Caco-2 (cell line): ENCODE measurements around the gene PRSS38. TPM values are rescaled to one million over a fixed set of nuclear protein-coding genes. Genes with fewer than 3 reads are reported as not detected.

Experiments
- BruUV-seq: library from RNA; stranded (reverse); fragments of 400-500 nt; replicated peaks from 2 replicates; lab custom pipeline; 2021; lab: Mats Ljungman, UMichigan
- CTCF ChIA-PET: fragments of 300-600 bp; sonication (Branson Sonifier 250); formaldehyde crosslinking; loops from one replicate; lab custom pipeline; 2022; ENCODE audit warnings: antibody characterized with exemption; lab: Charles Lee
- POLR2A ChIA-PET: fragments of 300-600 bp; sonication (Branson Sonifier 250); formaldehyde crosslinking; loops from one replicate; lab custom pipeline; 2022; ENCODE audit warnings: antibody characterized with exemption; lab: Charles Lee
- DNase-seq, 2 experiments: peaks; one replicate each; pipeline versions ENCODE4 v3.0.0 to v3.0.0-alpha.2; 2020 to 2022
- H3K27me3 ChIP-seq: replicated peaks from 2 replicates; pipeline ENCODE4 v1.6.0; 2011; ENCODE audit warnings: low read length; ENCODE audit not compliant: control insufficient read depth, insufficient read depth
- H3K36me3 ChIP-seq: 2 replicates; pipeline ENCODE4 v1.5.1; 2011; ENCODE audit warnings: low read length; ENCODE audit not compliant: control insufficient read depth, insufficient read depth
- H3K4me1 ChIP-seq: fragments of 250-450 bp; sonication (Bioruptor Pico); 2 replicates; pipeline ENCODE4 v1.5.1; 2020; ENCODE audit warnings: mild to moderate bottlenecking
- H3K4me3 ChIP-seq: 2 replicates; pipeline ENCODE4 v1.5.1; 2011; ENCODE audit warnings: low read depth, mild to moderate bottlenecking, control low read depth, low read length
- H3K9me3 ChIP-seq: fragments of 250-450 bp; sonication (Bioruptor Pico); 2 replicates; pipeline ENCODE4 v1.5.1; 2020; ENCODE audit warnings: mild to moderate bottlenecking, moderate library complexity
- H3K27ac Mint-ChIP-seq: one replicate; pipeline ENCODE4 v1.8.0; 2022; ENCODE audit warnings: mixed read lengths; ENCODE audit not compliant: unreplicated experiment
- H3K27me3 Mint-ChIP-seq: one replicate; pipeline ENCODE4 v1.8.0; 2022; ENCODE audit warnings: mixed read lengths; ENCODE audit not compliant: insufficient read depth, unreplicated experiment
- H3K36me3 Mint-ChIP-seq: one replicate; pipeline ENCODE4 v1.8.0; 2022; ENCODE audit warnings: mild to moderate bottlenecking, mixed read lengths; ENCODE audit not compliant: insufficient read depth, unreplicated experiment
- H3K4me1 Mint-ChIP-seq: one replicate; pipeline ENCODE4 v1.8.0; 2022; ENCODE audit warnings: low read depth, mixed read lengths; ENCODE audit not compliant: unreplicated experiment
- H3K4me3 Mint-ChIP-seq: one replicate; pipeline ENCODE4 v1.8.0; 2022; ENCODE audit warnings: mild to moderate bottlenecking, moderate library complexity, mixed read lengths; ENCODE audit not compliant: unreplicated experiment
- H3K9me3 Mint-ChIP-seq: one replicate; pipeline ENCODE4 v1.8.0; 2022; ENCODE audit warnings: mixed read lengths; ENCODE audit not compliant: unreplicated experiment
- CTCF ChIP-seq, 2 experiments: fragments of 200-600 bp in 1 of 2; IDR thresholded peaks; 1 replicate in 1 of 2; 2 replicates in 1 of 2; pipeline versions ENCODE4 v1.5.1 to v1.8.0; 2011 to 2022; ENCODE audit warnings: antibody characterized with exemption in 1 of 2, control low read depth in 1 of 2, inconsistent platforms in 1 of 2, low read depth in 1 of 2, low read length in 1 of 2, mild to moderate bottlenecking in 1 of 2, moderate library complexity in 1 of 2; ENCODE audit not compliant: insufficient read depth in 1 of 2, severe bottlenecking in 1 of 2, unreplicated experiment in 1 of 2
- intact Hi-C: fragments of 100-400 bp; cut with micrococcal nuclease; formaldehyde crosslinking; loops from one replicate; pipeline ENCODE4 v1.10.0; 2022; ENCODE audit not compliant: unreplicated experiment
- total RNA-seq: library from RNA; stranded (reverse); gene quantifications from 2 replicates; pipeline ENCODE4 v1.2.3, GENCODE V29; 2022

Gene PRSS38
- total RNA-seq, 1 experiment from 2014 or later = not detected

- TF ChIP-seq CTCF (IDR thresholded peaks at IDR 0.05; ENCODE audit: insufficient read depth in 1 of 2, low read depth in 1 of 2, low read length in 1 of 2, severe bottlenecking in 1 of 2, unreplicated experiment in 1 of 2) = no peak
- no peaks in the 10 kb centered on the region for H3K9me3 Mint-ChIP-seq
- intact Hi-C loops = loop anchor here (5.0 kb wide), 1 partner anchor 105 kb away; no protein-coding TSS in a partner anchor
- Histone ChIP-seq H3K36me3 (no peaks in the 10 kb centered on the region), H3K9me3 (no peaks in the 10 kb centered on the region), H3K27me3 (no peaks in the 10 kb centered on the region), H3K4me3 (peak overlapping the region; percentile 70), H3K4me1 (peaks cover 17% of the 10 kb centered on the region; the same call in 1 of the 2 replicates)
- H3K4me3 Mint-ChIP-seq = peak overlapping the region; percentile 83
- peaks cover 6% of the 10 kb centered on the region for H3K4me1 Mint-ChIP-seq
- BruUV-seq = no TSS peak
- peak overlapping the region; percentile 16 for H3K27ac Mint-ChIP-seq
- peaks cover 6% of the 10 kb centered on the region for H3K27me3 Mint-ChIP-seq
- peak in 1 of 2 experiments; percentile 36 for DNase-seq
- CTCF ChIA-PET = no interaction called here
- POLR2A ChIA-PET = interaction anchor here (0.6 to 1.1 kb wide), 2 partner anchors 25 to 1756 kb away, joined by 3 to 4 read pairs; no protein-coding TSS in a partner anchor
- no peaks in the 10 kb centered on the region for H3K36me3 Mint-ChIP-seq
Observed at GRCh38 chr1:227786673-227787512, 28.6 kb upstream of the PRSS38 start.

GRCh38 chr1:227787513-227788270 lies 27.8 kb upstream of the PRSS38 start:
- no TSS peak for BruUV-seq
- Mint-ChIP-seq H3K27ac (peak overlapping the region; percentile 16), H3K4me1 (peaks cover 6% of the 10 kb centered on the region), H3K9me3 (no peaks in the 10 kb centered on the region), H3K4me3 (peak overlapping the region; percentile 83), H3K36me3 (no peaks in the 10 kb centered on the region), H3K27me3 (peaks cover 6% of the 10 kb centered on the region)
- Histone ChIP-seq H3K4me1 (peaks cover 17% of the 10 kb centered on the region; the same call in 1 of the 2 replicates), H3K9me3 (no peaks in the 10 kb centered on the region), H3K27me3 (no peaks in the 10 kb centered on the region), H3K36me3 (no peaks in the 10 kb centered on the region), H3K4me3 (peak overlapping the region; percentile 70)
- ChIA-PET POLR2A (interaction anchor here (0.5 to 1.1 kb wide), 6 partner anchors 26 to 1756 kb away, joined by 3 to 9 read pairs (median 5); partner anchors contain the start of genes IBA57 and JMJD4), CTCF (interaction anchor here (0.6 to 1.1 kb wide), 3 partner anchors 160 to 541 kb away, joined by 3 to 10 read pairs (median 3); partner anchors contain the start of gene WNT9A)
- intact Hi-C loops = loop anchor here (1.0 to 5.0 kb wide), 3 partner anchors 53 to 159 kb away; partner anchors contain the start of genes JMJD4 and SNAP47
- DNase-seq = peak; percentile 93 to 96
- no peak for TF ChIP-seq CTCF (IDR thresholded peaks at IDR 0.05; ENCODE audit: insufficient read depth in 1 of 2, low read depth in 1 of 2, low read length in 1 of 2, severe bottlenecking in 1 of 2, unreplicated experiment in 1 of 2)
